Ascending aorta (tissue), 2 donors: Measurements from ENCODE around the gene PDGFA. TPM values are rescaled to one million over a fixed set of nuclear protein-coding genes. Genes with fewer than 3 reads are reported as not detected.

Source experiments
- DNase-seq, 2 donors: peaks; one replicate each; pipeline ENCODE4 v3.0.0-alpha.2; 2019; ENCODE audit warnings: low spot score in 2 of 2
- H3K27ac ChIP-seq, 2 donors: fragments of 200-600 bp; sonication (generic); one replicate each; pipeline ENCODE4 v1.5.1; 2016 to 2017; ENCODE audit warnings: mild to moderate bottlenecking in 1 of 2
- H3K27me3 ChIP-seq: fragments of 200-600 bp; sonication (generic); one replicate; pipeline ENCODE4 v1.5.1; 2017
- H3K36me3 ChIP-seq, 2 donors: fragments of 200-600 bp; sonication (generic); one replicate each; pipeline ENCODE4 v1.5.1; 2016
- H3K4me1 ChIP-seq, 2 donors: fragments of 200-600 bp; sonication (generic); one replicate each; pipeline ENCODE4 v1.5.1; 2016 to 2017; ENCODE audit warnings: mild to moderate bottlenecking in 1 of 2
- H3K4me3 ChIP-seq, 2 donors: fragments of 200-600 bp; sonication (generic); one replicate each; pipeline ENCODE4 v1.5.1; 2016 to 2017; ENCODE audit warnings: mild to moderate bottlenecking in 1 of 2
- H3K9me3 ChIP-seq, 2 donors: fragments of 200-600 bp; sonication (generic); one replicate each; pipeline ENCODE4 v1.5.1; 2016
- CTCF ChIP-seq, 3 experiments: fragments of 200-600 bp in 2 of 3; fragments of 450-650 bp in 1 of 3; sonication (generic) in 2 of 3; IDR thresholded peaks; one replicate each; pipeline ENCODE4 v1.5.1; 2016 to 2019; ENCODE audit warnings: antibody characterized with exemption in 3 of 3, mild to moderate bottlenecking in 1 of 3, moderate library complexity in 1 of 3
- intact Hi-C: fragments of 100-400 bp; cut with DNase I; formaldehyde crosslinking; loops from one replicate; pipeline ENCODE4 v1.15.1; 2023
- total RNA-seq: library from RNA; depleted of rRNA; stranded (reverse); fragments of >200 nt; gene quantifications from one replicate; pipeline ENCODE4 v1.1.0, GENCODE V29; 2016

The PDGFA gene
- total RNA-seq, 1 donor from 2014 or later = 349 TPM

- Histone ChIP-seq H3K4me3 (peak overlapping the region; percentile 7 to 33), H3K4me1 (peaks cover 16 to 39% of the 10 kb centered on the region in 2 donors), H3K27ac (peak overlapping the region; percentile 55 to 87), H3K9me3 (no peaks in the 10 kb centered on the region), H3K27me3 (no peaks in the 10 kb centered on the region), H3K36me3 (peaks cover 64 to 96% of the 10 kb centered on the region in 2 donors)
- intact Hi-C loops = no loop called here
- no peak for DNase-seq
- no peak for TF ChIP-seq CTCF (IDR thresholded peaks at IDR 0.05)
These were observed 14.5 kb downstream of the PDGFA start for GRCh38 chr7:505171-505570.

- intact Hi-C loops = no loop called here
- H3K36me3 ChIP-seq = peaks cover 64 to 96% of the 10 kb centered on the region in 2 donors
- no peak for TF ChIP-seq CTCF (IDR thresholded peaks at IDR 0.05)
- no peak for DNase-seq
- peaks cover 16 to 38% of the 10 kb centered on the region in 2 donors for H3K4me1 ChIP-seq
- peak overlapping the region; percentile 7 to 33 for H3K4me3 ChIP-seq
- H3K9me3 ChIP-seq = no peaks in the 10 kb centered on the region
- H3K27me3 ChIP-seq = no peaks in the 10 kb centered on the region
- peak overlapping the region; percentile 55 to 87 for H3K27ac ChIP-seq
These were observed 15.2 kb downstream of the PDGFA start for GRCh38 chr7:504221-505111.

GRCh38 chr7:503575-504111, 16.0 kb downstream of the PDGFA start:
- intact Hi-C loops = no loop called here
- peaks cover 16 to 38% of the 10 kb centered on the region in 2 donors for H3K4me1 ChIP-seq

GRCh38 chr7:502296-502695, 17.4 kb downstream of the PDGFA start:
- Histone ChIP-seq H3K9me3 (no peaks in the 10 kb centered on the region), H3K27ac (peak overlapping the region in 1 of 2 donors; percentile 29), H3K4me1 (peaks cover 16 to 35% of the 10 kb centered on the region in 2 donors), H3K36me3 (peaks cover 63 to 95% of the 10 kb centered on the region in 2 donors), H3K4me3 (no peak overlapping the region), H3K27me3 (no peaks in the 10 kb centered on the region)
- intact Hi-C loops = no loop called here
- no peak for TF ChIP-seq CTCF (IDR thresholded peaks at IDR 0.05)
- no peak for DNase-seq

More at GRCh38 chr7:503575-504111, 16.0 kb downstream of the PDGFA start:
- Histone ChIP-seq H3K27ac (peak overlapping the region; percentile 55 to 87), H3K4me3 (peak overlapping the region in 1 of 2 donors; percentile 23), H3K27me3 (no peaks in the 10 kb centered on the region), H3K36me3 (peaks cover 64 to 96% of the 10 kb centered on the region in 2 donors), H3K9me3 (no peaks in the 10 kb centered on the region)
- no peak for TF ChIP-seq CTCF (IDR thresholded peaks at IDR 0.05)
- DNase-seq = no peak

- Histone ChIP-seq H3K4me1 (peaks cover 16 to 28% of the 10 kb centered on the region in 2 donors), H3K4me3 (no peak overlapping the region), H3K36me3 (peaks cover 63 to 95% of the 10 kb centered on the region in 2 donors), H3K9me3 (no peaks in the 10 kb centered on the region), H3K27me3 (no peaks in the 10 kb centered on the region), H3K27ac (no peak overlapping the region)
- no peak for DNase-seq
- intact Hi-C loops = no loop called here
- TF ChIP-seq CTCF (IDR thresholded peaks at IDR 0.05) = no peak
These were observed 18.1 kb downstream of the PDGFA start for GRCh38 chr7:501526-501925.
